ENCODE results near the gene RPL19.

RPL19 gene

GRCh38 chr17:39196808-39197291 lies 3.2 kb upstream of the RPL19 start:
- Histone ChIP-seq H3K9ac (ENCODE audit: insufficient read length) (peak overlapping the region; percentile 75), H3K36me3 (ENCODE audit: insufficient read depth, low read length) (peaks cover 14% of the 10 kb centered on the region), H3K27ac (no peak overlapping the region), H3K4me3 (peak overlapping the region; percentile 90), H3K9me3 (ENCODE audit: low read depth, low read length) (no peaks in the 10 kb centered on the region)
- no peak for TF ChIP-seq FOXP2 (optimal IDR thresholded peaks at IDR 0.05; ENCODE audit: control extremely low read depth, extremely low read length, insufficient read depth)
- no peak for TF ChIP-seq EZH2 (IDR thresholded peaks at IDR 0.05)
- no peak for TF ChIP-seq POLR2AphosphoS5 (IDR thresholded peaks at IDR 0.05; ENCODE audit: borderline replicate concordance, low read depth, low read length)
- DNase-seq (ENCODE audit: low read depth, low spot score) = no peak

DNA sequence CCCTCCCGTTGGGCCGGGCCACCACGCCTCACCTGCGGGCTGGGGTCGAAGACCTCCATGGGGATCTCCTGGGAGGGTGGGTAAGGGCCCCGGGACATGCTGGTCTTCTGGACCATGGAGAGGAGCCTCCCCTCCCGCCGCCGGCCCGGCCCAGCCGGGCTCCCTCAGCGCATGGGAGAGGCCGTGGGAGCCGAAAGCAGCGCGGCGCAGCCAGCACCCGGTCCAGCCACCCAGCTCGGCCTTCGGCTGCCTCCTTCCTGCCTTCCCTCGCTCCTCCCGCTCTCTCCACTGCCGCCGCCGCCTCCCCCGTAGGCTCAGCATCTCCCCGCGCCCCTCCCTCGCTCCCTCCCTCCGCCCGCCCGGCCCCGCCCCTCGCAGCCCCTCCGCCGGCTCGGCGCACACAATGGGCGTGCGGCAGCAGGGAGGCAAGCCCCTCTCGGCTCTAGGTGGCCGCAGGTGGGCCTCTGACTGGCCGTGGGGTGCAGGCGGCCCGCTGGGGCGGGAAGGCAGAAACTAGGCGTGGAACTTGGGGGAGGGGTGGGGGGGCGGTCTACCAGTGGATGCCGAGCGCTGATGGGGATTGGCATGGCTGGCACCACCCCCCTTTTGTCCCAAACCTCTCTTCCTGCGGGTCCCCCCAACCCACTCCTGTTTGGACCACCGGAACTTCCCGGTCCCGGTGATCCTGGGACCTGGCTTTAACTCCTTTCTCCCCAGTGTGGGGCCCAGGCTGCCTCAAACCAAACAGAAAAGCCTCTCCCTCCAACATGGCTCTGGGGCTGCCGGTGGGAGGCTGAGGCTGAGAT lies 2.5 kb upstream of the RPL19 start, which contains the start of gene CACNB1:
CACNB1 (minus strand) TSS at position 290 of the 806 bp plus-strand sequence; CDS start at position 116, 174 bp downstream.
- H3K36me3 ChIP-seq (ENCODE audit: insufficient read depth, low read length) = peaks cover 21% of the 10 kb centered on the region
- DNase-seq (ENCODE audit: low read depth, low spot score) = no peak
- no peaks in the 10 kb centered on the region for H3K9me3 ChIP-seq (ENCODE audit: low read depth, low read length)
- peak within 1 kb of the TSS; percentile 90 for H3K4me3 ChIP-seq
- no peak for TF ChIP-seq EZH2 (IDR thresholded peaks at IDR 0.05)
- peak; percentile 74; the same call in 1 of the 2 replicates for TF ChIP-seq POLR2AphosphoS5 (IDR thresholded peaks at IDR 0.05; ENCODE audit: borderline replicate concordance, low read depth, low read length)
- peak within 1 kb of the TSS; percentile 75 for H3K9ac ChIP-seq (ENCODE audit: insufficient read length)
- no peak within 1 kb of the TSS for H3K27ac ChIP-seq

DNA sequence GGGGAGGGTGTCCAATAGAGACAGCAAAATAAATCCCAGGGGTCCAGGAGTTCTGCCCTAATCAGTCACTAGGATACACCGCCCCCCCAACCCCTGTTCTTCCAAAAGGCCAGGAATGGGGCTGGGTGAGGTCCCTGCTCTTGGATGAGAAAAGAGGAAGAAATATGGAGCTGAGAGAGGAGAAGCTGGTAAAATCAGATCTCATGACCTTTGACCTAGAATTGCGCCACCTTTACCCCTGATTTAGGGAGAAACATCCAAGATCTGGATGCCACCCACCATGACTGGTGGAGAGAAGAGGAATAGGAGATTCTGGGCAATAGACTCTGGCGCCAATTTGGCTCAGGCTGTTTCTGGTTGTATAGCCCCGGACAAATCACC lies 1.9 kb upstream of the RPL19 start:
- DNase-seq (ENCODE audit: low read depth, low spot score) = no peak
- Histone ChIP-seq H3K9me3 (ENCODE audit: low read depth, low read length) (no peaks in the 10 kb centered on the region), H3K9ac (ENCODE audit: insufficient read length) (no peak overlapping the region), H3K27ac (no peak overlapping the region), H3K4me3 (peak overlapping the region; percentile 90), H3K36me3 (ENCODE audit: insufficient read depth, low read length) (peaks cover 27% of the 10 kb centered on the region)
- no peak for TF ChIP-seq POLR2AphosphoS5 (IDR thresholded peaks at IDR 0.05; ENCODE audit: borderline replicate concordance, low read depth, low read length)
- no peak for TF ChIP-seq FOXP2 (optimal IDR thresholded peaks at IDR 0.05; ENCODE audit: control extremely low read depth, extremely low read length, insufficient read depth)

GRCh38 chr17:39199820-39200069 lies 338 bp upstream of the RPL19 start:
- H3K4me3 ChIP-seq = peak overlapping the region; percentile 100
- no peaks in the 10 kb centered on the region for H3K9me3 ChIP-seq (ENCODE audit: low read depth, low read length)
- TF ChIP-seq POLR2AphosphoS5 (IDR thresholded peaks at IDR 0.05; ENCODE audit: borderline replicate concordance, low read depth, low read length) = peak; percentile 69; the same call in 1 of the 2 replicates
- no peak for TF ChIP-seq FOXP2 (optimal IDR thresholded peaks at IDR 0.05; ENCODE audit: control extremely low read depth, extremely low read length, insufficient read depth)
- TF ChIP-seq EZH2 (IDR thresholded peaks at IDR 0.05) = no peak
- peak; percentile 92 for DNase-seq (ENCODE audit: low read depth, low spot score)
- peaks cover 43% of the 10 kb centered on the region for H3K36me3 ChIP-seq (ENCODE audit: insufficient read depth, low read length)
- H3K27ac ChIP-seq = peak overlapping the region; percentile 99
- peak overlapping the region; percentile 100 for H3K9ac ChIP-seq (ENCODE audit: insufficient read length)

GRCh38 chr17:39200957-39201510 lies 951 bp downstream of the RPL19 start:
- DNase-seq (ENCODE audit: low read depth, low spot score) = no peak
- Histone ChIP-seq H3K4me3 (peak overlapping the region; percentile 100), H3K27ac (peak overlapping the region; percentile 99), H3K9me3 (ENCODE audit: low read depth, low read length) (no peaks in the 10 kb centered on the region), H3K9ac (ENCODE audit: insufficient read length) (peak overlapping the region; percentile 100), H3K36me3 (ENCODE audit: insufficient read depth, low read length) (peaks cover 48% of the 10 kb centered on the region)
- TF ChIP-seq POLR2AphosphoS5 (IDR thresholded peaks at IDR 0.05; ENCODE audit: borderline replicate concordance, low read depth, low read length) (0 out of 2 replicates have a peak, but pooled peaks have one; percentile 40), FOXP2 (optimal IDR thresholded peaks at IDR 0.05; ENCODE audit: control extremely low read depth, extremely low read length, insufficient read depth) (no peak), EZH2 (IDR thresholded peaks at IDR 0.05) (no peak)

DNA sequence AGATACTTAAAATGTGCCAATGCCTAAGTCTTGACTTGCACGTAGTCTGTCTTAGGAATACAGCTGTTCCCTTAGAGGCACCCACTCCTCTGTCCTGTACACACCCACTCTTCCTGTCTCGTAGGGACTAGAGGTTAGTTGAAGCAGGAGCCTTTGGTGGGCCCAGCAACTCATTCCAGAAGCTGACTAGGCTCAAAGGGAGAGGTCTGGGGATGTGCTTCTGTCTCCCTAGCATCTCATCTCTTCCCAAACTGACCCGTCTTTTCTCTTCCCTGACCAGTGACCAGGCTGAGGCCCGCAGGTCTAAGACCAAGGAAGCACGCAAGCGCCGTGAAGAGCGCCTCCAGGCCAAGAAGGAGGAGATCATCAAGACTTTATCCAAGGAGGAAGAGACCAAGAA lies 4.2 kb downstream of the RPL19 start:
- Histone ChIP-seq H3K9me3 (ENCODE audit: low read depth, low read length) (no peaks in the 10 kb centered on the region), H3K36me3 (ENCODE audit: insufficient read depth, low read length) (peaks cover 48% of the 10 kb centered on the region), H3K4me3 (no peak overlapping the region), H3K27ac (peak overlapping the region; percentile 2; the same call in 1 of the 2 replicates), H3K9ac (ENCODE audit: insufficient read length) (no peak overlapping the region)
- no peak for DNase-seq (ENCODE audit: low read depth, low spot score)
- no peak for TF ChIP-seq POLR2AphosphoS5 (IDR thresholded peaks at IDR 0.05; ENCODE audit: borderline replicate concordance, low read depth, low read length)
- TF ChIP-seq EZH2 (IDR thresholded peaks at IDR 0.05) = no peak
- no peak for TF ChIP-seq FOXP2 (optimal IDR thresholded peaks at IDR 0.05; ENCODE audit: control extremely low read depth, extremely low read length, insufficient read depth)

GRCh38 chr17:39205112-39205526 lies 5.0 kb downstream of the RPL19 start:
- H3K9ac ChIP-seq (ENCODE audit: insufficient read length) = no peak overlapping the region
- H3K27ac ChIP-seq = 0 out of 2 replicates have a peak overlapping the region, but pooled peaks have one; percentile 36
- H3K36me3 ChIP-seq (ENCODE audit: insufficient read depth, low read length) = peaks cover 48% of the 10 kb centered on the region
- no peaks in the 10 kb centered on the region for H3K9me3 ChIP-seq (ENCODE audit: low read depth, low read length)
- no peak overlapping the region for H3K4me3 ChIP-seq
- no peak for TF ChIP-seq FOXP2 (optimal IDR thresholded peaks at IDR 0.05; ENCODE audit: control extremely low read depth, extremely low read length, insufficient read depth)
- no peak; the same call in 1 of the 2 replicates for TF ChIP-seq POLR2AphosphoS5 (IDR thresholded peaks at IDR 0.05; ENCODE audit: borderline replicate concordance, low read depth, low read length)
- TF ChIP-seq EZH2 (IDR thresholded peaks at IDR 0.05) = no peak
- no peak for DNase-seq (ENCODE audit: low read depth, low spot score)

DNA sequence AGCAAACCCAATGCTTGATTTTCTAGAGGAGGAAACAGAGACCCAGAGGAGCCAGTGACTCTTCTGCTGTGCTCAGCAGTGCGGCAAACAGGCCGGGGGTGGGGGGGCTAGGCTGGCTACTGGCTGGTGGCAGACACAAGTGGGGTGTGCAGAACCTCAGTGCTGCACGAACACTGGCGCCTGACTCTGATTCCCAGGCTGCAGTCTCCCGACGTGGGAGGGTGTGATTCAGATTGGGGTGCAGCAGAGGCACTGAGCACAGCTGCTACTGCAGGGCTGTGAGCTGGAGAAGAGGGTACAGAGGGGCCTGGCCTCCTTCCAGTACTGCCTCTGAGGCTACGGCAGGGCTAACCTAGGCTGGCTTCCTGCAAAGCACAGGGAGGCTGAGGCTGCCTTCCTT lies 8.1 kb downstream of the RPL19 start:
- H3K27ac ChIP-seq = peak overlapping the region; percentile 70

More for the DNA sequence above, 8.1 kb downstream of the RPL19 start:
- DNase-seq (ENCODE audit: low read depth, low spot score) = no peak
- Histone ChIP-seq H3K9ac (ENCODE audit: insufficient read length) (no peak overlapping the region), H3K4me3 (peak overlapping the region; percentile 71; the same call in 1 of the 2 replicates), H3K9me3 (ENCODE audit: low read depth, low read length) (no peaks in the 10 kb centered on the region), H3K36me3 (ENCODE audit: insufficient read depth, low read length) (peaks cover 21% of the 10 kb centered on the region)
- TF ChIP-seq EZH2 (IDR thresholded peaks at IDR 0.05) (no peak), FOXP2 (optimal IDR thresholded peaks at IDR 0.05; ENCODE audit: control extremely low read depth, extremely low read length, insufficient read depth) (no peak), POLR2AphosphoS5 (IDR thresholded peaks at IDR 0.05; ENCODE audit: borderline replicate concordance, low read depth, low read length) (no peak)

Data from SK-N-MC (cell line).